ENCODE data around the gene PDE6A. TPM values are rescaled to one million over a fixed set of nuclear protein-coding genes. Genes with fewer than 3 reads are reported as not detected.
"Not testable (repeated sequence)": the region's sequence is repeated elsewhere in the genome, so short reads cannot be mapped to it uniquely, and the experiment has no call there.

PDE6A gene
- polyA plus RNA-seq, 1 donor = 0.25 TPM

DNA sequence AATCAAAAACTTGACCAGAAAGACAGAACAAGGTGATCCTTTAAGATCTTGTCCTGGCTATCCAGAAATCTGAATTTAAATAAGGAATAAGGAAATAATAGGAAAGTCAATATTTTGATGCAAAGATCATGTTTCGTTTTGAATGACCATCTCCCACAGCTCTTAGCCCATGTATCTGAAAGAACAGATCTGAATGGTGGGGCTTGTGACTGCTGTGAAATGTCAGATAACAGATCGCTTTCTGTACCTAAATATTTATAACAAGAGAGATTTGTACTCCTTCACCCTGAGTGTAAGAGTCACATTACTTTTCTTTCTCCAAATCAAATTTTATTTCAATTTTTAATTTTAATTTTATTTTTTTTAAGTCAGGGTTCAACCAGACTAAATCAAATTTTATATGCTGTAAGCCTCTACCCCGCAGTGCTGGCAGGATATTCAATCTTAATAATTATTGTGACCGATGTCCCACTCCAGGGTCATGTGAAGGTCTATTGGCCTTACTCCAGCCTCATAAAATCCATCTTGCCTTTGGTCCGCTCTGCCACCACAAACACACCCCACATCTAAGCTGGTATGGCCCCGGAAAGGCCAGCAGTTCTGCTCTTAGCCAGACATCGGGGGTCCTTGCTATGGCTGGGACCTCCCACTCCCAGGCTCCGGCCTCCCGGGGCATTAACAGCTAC, 9.0 kb upstream of the PDE6A start:
- no peak for DNase-seq

DNA sequence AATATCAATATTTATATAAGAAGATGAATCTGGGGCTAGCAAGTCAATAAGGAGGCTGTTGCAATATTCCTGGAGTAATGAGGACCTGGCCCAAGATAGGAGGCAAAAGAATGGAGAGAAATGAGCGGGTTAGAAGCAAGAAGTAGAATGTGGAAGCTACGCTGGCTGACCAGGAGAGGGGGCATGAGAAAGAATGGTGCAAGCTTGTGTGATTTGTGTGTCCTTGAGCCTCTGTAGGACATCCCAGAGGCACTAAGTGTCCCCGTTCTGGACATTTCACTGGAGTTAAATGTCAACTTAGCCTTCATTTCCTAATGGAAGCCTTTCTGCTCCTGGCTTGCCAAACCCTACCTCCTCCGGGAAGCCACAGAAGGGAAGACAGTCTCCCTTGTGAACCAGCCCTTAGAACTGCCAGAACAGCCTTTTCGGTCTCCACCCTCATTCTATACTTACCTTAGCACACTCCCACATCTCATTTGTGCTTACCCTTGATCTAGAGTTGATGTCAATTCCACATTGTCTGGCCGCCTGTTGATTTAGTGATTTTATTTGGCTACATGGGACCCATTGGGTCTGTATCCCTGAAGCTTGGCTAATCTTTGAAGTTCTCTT, 6.7 kb upstream of the PDE6A start:
- no peak for DNase-seq

DNA sequence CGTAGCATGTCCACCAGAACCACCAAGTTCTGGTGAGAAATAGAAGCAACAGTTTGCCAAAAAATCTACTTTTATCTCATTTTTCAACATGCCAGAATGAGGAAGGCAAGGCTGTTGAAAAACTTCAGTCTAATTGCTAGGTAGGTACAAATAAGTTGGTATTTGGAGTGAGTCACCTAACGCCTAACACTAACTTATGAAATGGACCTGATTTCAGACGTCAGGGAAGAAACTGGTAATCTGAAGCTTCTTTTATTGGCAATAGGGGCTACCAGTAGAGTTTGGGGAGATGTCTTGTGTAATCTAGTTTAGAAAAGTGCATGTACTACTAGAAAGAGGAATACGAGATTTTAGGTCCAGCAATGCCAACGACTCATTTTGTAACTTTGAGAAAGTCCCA, 4.4 kb upstream of the PDE6A start:
- DNase-seq = no peak

DNA sequence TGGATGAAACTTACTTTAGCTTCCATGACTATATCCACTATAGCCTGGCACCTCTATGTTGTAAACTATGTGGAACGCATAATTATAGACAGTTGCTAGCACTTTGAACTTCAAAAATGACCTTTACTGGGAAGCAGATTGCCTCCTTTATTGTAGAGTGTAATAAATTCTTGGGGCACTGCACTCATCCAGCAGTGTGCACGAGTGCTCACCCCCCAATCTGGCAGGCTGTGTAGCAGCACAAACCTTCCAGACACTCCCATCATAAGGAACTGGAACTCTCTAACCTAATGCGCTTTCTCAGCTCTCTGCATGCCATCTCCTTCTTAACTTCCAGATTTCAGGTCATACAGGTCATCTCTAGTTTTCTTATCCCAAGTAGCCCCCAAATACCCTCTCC, 1.5 kb upstream of the PDE6A start:
- DNase-seq = no peak

- DNase-seq = not testable (repeated sequence)
Observed at GRCh38 chr5:149943177-149943949, 1.2 kb downstream of the PDE6A start.

- DNase-seq = not testable (repeated sequence)
Observed at GRCh38 chr5:149942741-149943169, 1.8 kb downstream of the PDE6A start.

DNA sequence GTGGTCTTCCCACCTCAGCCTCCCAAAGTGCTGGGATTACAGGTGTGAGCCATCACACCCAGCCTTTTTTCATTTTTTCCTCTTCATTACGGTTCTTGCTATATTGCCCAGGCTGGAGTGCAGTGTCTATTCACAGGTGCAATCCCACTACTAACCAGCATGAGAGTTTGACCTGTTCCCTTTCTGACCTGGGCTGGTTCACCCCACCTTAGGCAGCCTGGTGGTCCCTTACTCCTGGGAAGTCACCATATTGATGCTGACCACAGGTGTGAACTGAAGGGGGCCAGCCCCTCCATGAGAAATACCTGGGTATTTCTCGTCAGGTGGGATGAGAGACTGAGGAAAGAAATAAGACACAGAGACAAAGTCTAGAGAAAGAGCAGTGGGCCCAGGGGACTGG, 2.4 kb downstream of the PDE6A start:
- no peak for DNase-seq

DNA sequence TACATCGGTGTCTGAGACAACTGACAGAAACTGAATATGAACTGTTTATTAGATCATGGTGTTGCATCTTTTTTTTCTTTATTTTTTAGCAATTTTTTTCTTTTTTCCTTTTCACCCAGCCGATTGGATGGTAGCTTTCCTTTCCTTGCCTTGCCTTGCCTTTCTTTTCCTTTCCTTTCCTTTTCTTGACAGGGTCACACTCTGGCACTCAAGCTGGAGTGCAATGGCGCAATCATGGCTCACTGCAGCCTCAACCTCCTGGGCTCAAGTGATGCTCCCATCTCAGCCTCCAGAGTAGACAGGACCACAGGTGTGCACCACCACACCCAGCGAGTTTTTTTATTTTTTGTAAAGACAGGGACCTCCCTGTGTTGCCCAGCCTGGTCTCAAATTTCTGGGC, 2.8 kb downstream of the PDE6A start:
- no peak for DNase-seq

DNA sequence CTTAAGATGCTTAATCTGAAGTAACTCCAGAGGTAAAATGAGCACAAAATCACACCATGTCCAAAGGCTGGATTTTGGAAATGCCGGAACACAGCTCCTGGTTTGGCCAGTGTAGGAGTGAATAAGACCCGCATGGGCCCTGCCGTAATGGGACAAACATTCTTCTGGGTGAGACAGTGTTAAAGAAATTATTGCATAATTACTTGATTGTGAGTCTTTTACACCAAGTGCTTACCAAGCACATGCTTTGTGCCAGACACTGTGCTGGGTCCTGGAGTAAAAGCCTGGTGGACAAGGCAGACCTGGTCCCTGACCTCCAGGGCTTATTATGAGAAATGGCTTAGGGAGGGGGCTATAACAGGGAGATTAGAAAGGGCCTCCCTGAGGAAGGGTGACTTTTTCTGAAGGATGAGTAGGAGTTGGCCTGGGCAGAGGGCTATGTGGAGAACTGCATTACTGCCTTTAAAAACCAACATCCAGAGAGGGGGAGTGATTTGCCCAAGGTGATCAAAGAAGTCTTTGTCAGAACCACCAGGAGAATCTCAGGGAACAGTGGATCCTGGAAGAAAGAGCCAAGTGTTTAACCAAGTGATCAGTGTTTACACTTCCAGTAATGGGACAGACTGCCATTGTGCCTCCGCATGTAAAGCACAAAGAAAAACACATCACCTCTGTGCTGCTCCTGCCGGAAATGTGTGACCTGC, 3.5 kb downstream of the PDE6A start:
- DNase-seq = no peak

DNA sequence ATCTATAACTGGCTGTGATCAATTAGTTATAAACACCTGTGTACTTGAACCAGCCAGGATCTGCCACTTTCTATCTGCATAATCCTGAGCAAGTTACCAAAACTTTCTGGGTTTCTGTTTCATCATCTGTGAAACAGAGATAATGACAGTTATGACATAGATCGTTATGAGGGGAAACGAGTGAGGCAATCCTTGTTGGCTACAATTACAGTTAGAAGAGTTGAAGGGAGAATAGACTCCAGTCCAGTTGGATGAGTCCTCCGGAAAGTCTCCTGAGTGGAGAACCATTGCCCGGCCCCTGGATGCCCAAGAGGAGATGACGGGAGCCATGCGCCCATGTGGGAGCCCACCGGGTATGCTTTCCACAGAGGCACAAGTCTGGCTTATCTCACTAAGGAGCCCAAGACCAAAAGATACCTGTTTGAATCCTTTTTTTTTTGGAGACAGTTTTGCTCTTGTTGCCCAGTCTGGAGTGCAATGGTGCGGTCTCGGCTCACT, 4.5 kb downstream of the PDE6A start:
- DNase-seq = no peak

- no peak for DNase-seq
Observed at GRCh38 chr5:149939546-149939945, 5.0 kb downstream of the PDE6A start.

GRCh38 chr5:149938791-149939358, 5.7 kb downstream of the PDE6A start:
- DNase-seq = no peak

DNA sequence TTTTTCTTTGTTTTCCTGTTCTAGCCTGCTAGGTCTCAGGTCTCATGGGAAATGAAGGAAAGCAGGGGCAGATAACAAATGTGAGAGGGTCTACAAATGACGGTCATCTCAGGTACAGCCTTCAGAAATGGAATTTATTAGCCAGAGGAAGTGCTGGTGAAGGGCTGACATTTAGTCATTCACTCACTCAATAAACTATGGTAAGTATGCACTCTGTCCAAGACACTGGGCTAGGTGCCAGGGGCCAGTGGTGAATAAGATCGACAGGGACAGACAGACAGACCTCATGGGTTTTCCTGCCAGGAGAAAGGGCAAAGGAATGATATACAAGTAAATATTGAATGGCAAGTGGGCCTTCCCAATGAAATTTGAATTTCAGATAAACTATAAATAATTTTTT, 6.3 kb downstream of the PDE6A start:
- no peak for DNase-seq

DNA sequence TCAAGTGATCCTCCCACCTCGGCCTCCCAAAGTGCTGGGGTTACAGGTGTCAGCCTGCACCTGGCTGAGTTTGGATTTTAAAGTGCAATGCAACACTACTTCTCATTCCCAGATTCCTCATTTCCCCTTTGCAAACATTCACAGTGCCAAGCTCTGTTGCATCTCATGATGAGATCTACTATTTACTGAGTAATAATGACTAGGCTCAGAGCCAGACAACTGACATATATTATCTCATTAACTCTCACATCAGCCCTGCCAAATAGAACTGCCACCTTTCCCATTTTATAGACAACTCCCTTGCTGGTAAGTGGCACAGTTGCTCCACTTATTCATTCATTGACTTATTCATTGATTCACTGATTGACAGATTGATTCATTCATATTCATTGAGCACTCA, 7.0 kb downstream of the PDE6A start:
- no peak for DNase-seq

DNA sequence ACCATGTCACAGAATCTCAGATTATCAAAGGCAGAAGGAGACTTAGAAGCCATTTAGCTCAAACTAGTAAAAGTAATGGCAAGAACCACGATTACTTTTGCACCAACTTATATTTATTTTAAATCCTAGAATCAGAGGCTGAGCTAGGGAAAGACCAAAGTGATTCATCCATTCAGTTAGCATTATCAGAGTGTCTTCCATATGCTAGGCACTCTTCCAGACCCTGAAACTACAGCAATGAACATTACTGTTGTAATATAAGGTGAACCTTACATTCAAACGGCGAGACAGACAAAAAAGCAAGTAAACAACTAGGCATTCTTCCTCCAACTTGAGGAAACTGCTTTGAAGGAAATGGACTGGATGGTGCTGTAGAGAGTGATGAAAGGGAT, 7.9 kb downstream of the PDE6A start:
- no peak for DNase-seq

- no peak for DNase-seq
Observed at GRCh38 chr5:149936044-149936699, 8.4 kb downstream of the PDE6A start.

DNA sequence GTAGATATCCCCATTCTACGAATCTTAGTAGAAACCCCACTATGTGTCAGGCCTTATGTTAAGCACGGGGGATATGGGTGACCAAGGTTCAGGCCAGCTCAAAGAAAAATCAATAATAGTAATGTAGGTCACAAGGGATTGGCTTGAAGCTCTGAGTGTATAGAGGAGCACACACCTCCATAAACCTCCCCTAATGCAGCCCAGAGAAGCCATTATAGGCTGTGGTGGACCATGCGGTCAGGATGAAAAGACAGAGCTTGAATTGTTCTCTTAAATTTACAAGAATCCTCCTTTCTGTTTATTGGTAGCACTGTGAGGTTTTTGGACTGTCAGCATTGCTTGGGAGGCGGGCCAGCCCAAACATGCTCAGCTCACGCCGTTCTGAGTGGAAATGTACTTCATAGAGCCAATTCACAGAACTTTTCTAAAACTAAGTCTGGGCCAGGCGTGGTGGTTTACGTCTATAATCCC, 9.1 kb downstream of the PDE6A start:
- no peak for DNase-seq

DNA sequence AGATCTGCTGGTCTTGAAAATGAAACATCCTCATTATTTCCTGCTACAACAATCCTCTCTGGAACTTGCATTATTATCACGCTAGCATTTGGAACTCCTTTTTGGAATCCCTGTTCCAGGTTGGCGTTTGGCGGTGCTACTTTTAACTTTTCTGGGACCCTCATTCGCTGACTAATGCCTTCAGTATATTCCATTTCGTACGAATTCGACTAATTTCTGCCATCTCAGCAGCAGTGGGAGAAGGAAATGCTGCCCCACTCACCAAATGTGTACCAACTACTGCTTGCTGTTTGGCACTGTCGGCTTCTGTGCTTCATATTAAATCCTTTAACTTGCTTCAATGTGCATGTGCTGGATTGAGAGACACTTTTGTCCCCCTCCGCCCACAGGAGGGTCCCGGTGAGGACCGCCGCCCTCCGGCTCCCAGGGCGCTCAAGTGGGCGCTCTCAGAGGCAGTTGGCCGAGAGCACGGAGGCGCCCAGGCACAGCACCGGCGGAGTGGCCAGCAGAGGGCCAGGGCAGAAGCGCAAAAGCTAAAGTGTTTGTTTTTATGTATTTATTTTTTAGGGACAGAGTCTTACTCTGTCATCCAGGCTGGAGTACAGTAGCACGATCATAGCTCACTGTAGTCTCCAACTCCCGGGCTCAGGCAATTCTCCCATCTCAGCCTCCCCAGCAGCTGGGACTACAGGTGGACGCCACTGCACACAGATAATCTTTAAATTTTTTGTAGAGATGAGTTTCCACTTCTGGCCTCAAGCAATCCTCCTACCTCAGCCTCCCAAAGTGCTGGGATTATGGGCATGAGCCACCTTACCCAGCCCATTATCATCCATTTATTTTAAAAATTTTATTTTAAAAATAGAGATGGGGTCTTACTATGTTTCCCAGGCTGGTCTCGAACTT, 11.9 kb downstream of the PDE6A start:
- no peak for DNase-seq

DNA sequence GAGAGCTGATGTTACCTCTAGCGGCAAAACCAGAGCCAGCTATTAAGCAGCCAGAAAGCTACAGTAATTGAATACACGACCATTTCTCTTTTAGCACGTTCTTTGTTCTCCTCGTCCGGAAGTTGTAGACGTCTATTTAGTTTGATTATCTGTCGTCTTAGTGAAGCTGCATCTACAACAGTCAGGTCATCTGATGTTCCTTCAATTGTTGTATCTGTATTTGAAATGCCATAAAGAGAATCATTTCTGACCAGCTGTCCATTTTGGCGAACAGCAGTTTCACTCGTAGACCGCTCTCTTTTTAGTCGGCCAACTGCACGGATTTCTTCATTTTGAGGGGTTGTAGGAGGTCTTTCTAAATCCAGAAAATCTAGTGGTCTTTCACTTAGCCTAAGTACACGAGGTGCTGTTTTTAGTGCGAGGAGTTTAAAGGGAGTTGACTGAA, 12.6 kb downstream of the PDE6A start:
- DNase-seq = no peak
